ENCODE measurements around the gene COL20A1.
"Not testable (repeated sequence)": the region's sequence is repeated elsewhere in the genome, so short reads cannot be mapped to it uniquely, and the experiment has no call there.

COL20A1 gene

GRCh38 chr20:63365601-63366389 is 72.8 kb downstream of the COL20A1 start:
- no peak for DNase-seq

GRCh38 chr20:63366390-63367365 is 73.7 kb downstream of the COL20A1 start:
- DNase-seq = no peak

GRCh38 chr20:63367446-63368055 is 74.6 kb downstream of the COL20A1 start:
- no peak for DNase-seq

GRCh38 chr20:63368151-63368550 is 75.2 kb downstream of the COL20A1 start:
- DNase-seq = no peak

- DNase-seq = no peak
Measured at GRCh38 chr20:63369024-63369530, 76.1 kb downstream of the COL20A1 start.

GRCh38 chr20:63369724-63370617 is 77.0 kb downstream of the COL20A1 start:
- no peak for DNase-seq

GRCh38 chr20:63370618-63371187 is 77.7 kb downstream of the COL20A1 start:
- DNase-seq = no peak

- no peak for DNase-seq
Measured at GRCh38 chr20:63371291-63371865, 78.4 kb downstream of the COL20A1 start.

- DNase-seq = no peak
Measured at GRCh38 chr20:63372971-63373885, 80.2 kb downstream of the COL20A1 start.

GRCh38 chr20:63373996-63374395 is 81.0 kb downstream of the COL20A1 start:
- no peak for DNase-seq

GRCh38 chr20:63374504-63374903 is 81.5 kb downstream of the COL20A1 start:
- no peak for DNase-seq

- DNase-seq = no peak
Measured at GRCh38 chr20:63375438-63375837, 82.5 kb downstream of the COL20A1 start.

GRCh38 chr20:63376283-63377250 is 83.6 kb downstream of the COL20A1 start:
- no peak for DNase-seq

- no peak for DNase-seq
Measured at GRCh38 chr20:63377256-63377941, 84.4 kb downstream of the COL20A1 start.

GRCh38 chr20:63377951-63378381 is 85.0 kb downstream of the COL20A1 start:
- DNase-seq = no peak

GRCh38 chr20:63378626-63379025 is 85.6 kb downstream of the COL20A1 start:
- no peak for DNase-seq

- DNase-seq = no peak
Measured at GRCh38 chr20:63379296-63379695, 86.3 kb downstream of the COL20A1 start.

GRCh38 chr20:63379872-63380271 is 86.9 kb downstream of the COL20A1 start:
- DNase-seq = not testable (repeated sequence)
